Pons (tissue), 1 donor: ENCODE data around the gene ACOT13.
"Not testable (repeated sequence)": the region's sequence is repeated elsewhere in the genome, so short reads cannot be mapped to it uniquely, and the experiment has no call there.

Source experiments
- DNase-seq: peaks from one replicate; pipeline ENCODE4 v3.0.0-alpha.2; 2016; ENCODE audit warnings: low spot score

The ACOT13 gene

DNA sequence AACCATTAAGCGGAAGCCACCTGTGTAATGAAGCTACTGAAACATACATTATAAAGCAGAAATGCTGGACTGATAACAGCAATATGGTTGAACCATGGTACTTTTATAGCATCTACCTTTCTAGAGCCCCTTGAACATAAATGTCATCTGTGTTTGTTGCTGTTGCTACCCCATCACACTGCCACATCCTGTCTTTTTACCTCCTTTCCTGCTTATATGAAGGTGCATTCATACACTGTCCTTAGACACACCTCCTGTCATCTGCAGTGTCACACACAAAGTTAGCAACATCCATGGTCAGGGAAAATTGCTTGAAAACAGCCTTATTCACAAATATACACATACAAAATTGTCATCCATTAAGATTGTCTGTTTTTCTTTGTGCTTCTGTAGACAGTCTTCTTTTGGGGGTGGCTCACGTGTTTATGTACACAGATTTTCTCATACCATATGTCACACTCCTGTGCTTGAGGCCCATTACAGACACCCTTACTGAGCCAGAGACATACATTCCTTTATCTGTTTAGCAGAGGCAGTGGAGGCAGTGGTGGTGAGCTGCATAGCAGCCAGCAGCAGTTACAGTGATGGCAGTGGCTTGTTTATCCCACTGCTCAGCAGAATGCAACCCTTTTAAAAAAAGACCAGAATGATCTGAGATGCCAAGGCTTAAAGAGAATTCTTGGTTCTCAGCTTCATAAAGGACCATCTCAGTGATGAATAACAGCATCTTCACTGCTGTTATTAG, 26.1 kb downstream of the ACOT13 start:
- no peak for DNase-seq

DNA sequence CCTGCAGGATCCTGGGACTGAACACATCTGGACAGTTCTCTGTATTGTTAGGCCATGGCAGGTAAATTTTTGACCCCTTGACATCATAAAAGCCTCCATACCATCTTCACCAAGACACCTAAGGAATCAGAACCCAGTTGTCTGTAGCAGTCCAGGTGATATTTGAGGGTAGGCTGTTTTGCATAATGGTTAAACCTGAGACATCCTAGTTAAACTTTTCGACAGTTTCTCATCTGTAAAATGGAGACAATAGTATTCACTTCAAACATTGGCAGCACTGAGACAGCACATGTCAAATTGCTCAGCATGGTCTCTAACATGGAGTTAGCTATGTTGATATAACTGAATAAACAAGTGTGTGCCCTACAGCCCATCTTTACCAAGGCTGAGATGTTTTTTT, 27.3 kb downstream of the ACOT13 start:
- DNase-seq, result no peak

DNA sequence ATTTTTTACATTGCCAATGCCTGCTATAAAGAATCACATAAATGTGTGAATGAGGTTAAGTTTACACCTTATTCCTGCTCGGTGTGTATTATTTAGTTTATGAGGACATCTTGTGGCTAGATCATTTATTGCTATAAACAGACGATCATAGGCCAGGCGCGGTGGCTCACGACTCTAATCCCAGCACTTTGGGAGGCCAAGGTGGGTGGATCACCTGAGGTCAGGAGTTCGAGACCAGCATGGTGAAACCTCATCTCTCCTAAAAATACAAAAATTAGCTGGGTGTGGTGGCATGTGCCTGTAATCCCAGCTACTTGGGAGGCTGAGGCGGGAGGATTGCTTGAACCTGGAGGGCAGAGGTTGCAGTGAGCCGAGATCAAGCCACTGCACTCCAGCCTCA, 28.8 kb downstream of the ACOT13 start:
- DNase-seq, result peak; percentile 59

DNA sequence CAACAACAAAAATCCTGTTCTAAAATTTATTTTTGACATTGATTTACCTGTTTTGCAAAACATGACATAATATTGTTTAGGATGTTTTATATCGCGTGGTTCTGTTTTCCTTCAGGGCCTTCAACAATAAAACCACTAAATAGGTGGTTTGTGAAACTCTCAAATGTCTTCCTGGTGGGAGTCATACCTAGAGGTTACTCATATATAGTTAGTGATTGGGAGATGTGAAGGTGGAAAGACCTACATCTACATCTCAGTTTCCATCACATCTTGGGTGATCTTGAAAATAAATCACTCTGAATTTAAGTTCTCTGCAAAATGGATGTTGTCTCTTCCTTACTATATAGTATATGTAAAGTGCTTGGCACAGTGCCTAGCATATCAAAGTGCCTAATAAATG, 29.2 kb downstream of the ACOT13 start:
- DNase-seq, result no peak

DNA sequence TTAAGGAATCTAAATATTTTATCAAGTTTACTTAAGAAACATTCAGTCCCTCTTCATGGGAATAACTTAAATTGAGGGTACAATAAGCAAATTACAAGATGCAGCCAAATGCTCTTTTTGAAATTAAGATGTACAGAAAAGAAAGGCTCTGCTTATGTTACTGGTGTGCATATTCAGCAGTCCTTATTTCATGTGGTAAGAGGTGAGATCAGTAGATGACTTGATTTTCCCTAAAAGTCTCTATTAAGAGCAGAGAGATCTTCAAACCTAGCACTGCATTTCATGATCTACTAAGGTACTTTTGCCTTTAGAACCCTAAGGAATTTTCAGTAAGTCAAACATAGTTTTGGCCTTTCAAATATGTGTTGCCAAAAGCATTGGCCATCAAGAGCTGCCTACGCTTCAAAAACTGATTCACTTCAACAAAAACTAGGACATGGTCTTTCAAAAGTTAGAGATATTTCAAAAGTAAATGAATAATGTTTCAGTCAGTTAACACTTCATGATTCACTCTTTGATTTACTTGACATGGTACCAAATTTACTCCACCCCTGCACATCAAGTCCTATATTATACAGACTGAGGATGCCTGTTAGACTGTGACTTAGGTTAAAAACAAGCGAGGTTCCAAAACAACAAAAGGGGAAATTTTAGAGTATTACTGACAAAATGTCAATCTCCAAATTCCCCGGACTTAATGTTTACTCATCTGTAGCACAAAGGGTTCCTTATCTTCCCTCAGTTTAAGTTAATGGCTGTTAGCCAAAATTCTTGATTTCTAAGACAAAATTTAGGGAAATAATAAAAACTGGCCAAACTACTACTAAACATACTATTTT, 32.9 kb downstream of the ACOT13 start:
- no peak for DNase-seq

DNA sequence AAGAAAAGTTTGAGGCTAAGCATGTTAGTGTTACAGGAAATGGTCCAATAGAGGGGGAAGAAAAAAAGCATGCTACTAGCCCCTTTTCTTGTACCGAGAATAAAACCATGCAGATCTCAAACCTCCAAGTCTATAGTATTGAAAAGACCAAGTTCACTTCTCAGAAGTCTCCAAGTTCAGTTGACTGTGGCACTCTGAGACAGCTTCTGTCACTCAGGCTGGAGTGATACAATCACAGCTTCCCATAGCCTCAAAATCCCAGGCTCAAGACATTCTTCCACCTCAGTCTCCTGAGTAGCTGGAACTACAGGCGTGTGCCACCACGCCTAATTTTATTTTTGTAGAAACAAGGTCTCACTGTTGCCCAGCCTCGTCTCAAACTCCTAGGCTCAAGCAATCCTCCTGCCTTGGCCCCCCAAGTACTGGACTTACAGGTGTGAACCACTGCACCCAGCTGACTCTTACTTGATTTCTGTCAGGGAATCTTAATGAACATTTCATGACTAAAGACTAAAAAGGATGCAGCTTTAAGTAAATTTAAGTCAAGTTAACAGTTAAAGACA, 35.9 kb downstream of the ACOT13 start:
- DNase-seq, result no peak

DNA sequence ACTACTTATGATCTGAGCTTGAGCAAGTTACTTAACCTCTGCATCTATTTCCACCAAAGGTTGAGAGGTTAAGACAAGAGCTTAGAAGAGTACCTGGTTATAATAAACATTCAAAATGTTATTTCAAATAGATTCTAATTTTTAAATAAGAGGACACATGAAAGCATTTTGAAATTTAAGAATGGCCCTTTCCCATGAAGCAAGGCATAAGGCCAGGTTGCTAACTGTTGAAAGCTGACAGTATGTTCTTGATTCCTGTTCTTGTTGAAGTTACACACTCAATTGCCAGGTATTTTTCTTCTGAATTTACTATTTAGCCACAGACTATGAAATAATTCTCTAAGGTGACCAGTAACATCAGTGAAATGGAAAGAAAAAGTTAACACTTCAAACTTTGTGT, 37.6 kb downstream of the ACOT13 start:
- DNase-seq, result no peak

DNA sequence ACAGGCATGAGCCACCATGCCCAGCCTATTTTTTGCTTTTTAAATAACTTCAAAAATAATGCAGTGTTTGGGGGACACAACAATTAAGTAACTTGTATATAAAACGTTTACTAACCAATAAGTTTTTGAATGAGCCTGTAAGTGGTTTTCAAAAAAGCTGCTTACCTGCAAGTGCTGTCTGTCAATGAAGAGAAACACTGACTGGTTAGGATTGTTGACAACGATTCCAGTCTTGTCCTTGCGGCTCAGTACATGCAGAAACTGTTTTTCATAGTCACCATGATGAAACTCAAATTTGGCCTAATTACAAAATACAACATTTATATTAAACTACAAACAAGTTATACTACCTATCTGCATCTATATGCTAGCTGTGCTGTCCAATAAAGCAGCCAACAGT, 41.7 kb downstream of the ACOT13 start:
- DNase-seq, result no peak

DNA sequence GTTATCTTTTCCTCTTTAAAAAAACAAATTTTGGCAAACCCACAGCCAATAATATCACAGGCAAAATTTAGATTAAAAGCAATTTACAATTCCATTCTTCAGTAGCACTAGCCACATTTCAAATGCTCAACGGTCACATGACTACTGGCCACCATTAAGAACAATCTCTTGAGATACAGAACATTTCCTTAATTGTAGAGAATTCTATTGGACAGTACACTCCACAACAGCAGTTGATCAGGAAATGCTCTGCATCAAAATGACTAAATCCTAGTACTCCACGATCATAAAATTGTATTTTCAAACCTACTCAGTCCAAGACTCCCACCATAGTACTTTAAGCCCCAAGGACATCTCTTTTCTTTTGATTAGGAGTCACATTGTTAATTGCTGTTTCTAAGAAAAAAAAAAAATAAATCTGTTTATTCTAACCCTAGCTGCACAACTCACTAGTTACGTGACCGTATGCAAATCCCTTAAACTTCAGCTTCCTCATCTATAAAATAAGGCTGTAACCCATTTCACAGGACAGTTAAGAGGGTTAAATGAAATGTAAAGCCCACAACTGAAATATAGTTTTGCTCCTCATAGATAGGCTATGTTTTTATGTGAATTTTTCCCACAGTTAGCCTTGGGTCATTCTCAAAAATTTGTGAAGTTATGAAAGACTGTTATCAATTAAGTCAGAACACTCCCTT, 42.3 kb downstream of the ACOT13 start:
- no peak for DNase-seq

DNA sequence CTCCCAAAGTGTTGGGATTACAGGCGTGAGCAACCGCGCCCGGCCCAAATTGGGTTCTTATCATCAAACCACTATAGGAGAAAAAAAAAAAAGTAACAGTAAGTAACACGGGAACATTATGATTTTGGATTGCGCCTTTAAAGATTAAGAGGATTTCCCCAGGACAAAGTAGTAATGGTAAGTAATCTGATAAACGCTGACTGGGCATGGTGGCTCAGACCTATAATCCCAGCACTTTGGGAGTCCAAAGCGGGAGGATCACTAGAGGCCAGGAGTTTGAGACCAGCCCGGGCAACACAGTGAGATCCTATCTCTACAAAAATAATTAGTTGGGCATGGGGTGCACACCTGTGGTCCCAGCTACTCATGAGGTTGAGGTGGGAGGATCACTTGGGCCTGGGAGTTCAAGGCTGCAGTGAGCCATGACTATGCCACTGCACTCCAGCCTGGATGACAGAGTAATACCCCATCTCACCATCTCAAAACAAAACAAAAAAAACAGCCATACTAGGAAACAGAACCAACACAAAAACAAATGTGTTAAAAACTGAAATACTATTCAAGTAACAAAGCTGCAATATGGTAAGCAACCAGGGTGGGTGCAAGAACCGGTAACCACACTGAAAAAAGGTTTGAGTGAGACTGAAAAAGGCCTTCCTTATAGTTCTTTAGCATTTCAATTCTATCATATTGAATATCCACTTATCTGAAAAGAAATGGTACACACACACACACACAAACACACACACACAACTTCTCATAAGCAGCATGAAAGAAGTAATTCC, 43.8 kb downstream of the ACOT13 start:
- DNase-seq, result no peak

DNA sequence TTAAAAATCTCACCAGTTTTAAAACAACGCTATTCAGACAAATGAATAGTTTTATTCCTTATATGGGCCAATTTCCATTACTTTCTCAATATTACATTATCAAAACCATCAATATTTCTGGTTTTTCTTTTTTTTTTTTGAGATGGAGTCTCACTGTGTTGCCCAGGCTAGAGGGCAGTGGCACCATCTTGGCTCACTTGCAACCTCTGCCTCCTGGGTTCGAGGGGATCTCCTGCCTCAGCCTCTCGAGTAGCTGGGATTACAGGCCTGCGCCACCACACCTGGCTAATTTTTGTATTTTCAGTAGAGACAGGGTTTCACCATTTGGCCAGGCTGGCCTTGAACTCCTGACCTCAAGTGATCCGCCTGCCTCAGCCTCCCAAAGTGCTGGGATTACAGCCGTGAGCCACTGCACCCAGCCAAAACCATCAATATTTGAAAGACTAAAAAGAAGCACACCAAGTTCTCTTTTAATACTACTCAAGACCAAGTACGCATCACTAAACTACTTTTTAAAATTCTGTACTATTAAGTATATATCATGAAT, 49.8 kb downstream of the ACOT13 start:
- not testable (repeated sequence) for DNase-seq

DNA sequence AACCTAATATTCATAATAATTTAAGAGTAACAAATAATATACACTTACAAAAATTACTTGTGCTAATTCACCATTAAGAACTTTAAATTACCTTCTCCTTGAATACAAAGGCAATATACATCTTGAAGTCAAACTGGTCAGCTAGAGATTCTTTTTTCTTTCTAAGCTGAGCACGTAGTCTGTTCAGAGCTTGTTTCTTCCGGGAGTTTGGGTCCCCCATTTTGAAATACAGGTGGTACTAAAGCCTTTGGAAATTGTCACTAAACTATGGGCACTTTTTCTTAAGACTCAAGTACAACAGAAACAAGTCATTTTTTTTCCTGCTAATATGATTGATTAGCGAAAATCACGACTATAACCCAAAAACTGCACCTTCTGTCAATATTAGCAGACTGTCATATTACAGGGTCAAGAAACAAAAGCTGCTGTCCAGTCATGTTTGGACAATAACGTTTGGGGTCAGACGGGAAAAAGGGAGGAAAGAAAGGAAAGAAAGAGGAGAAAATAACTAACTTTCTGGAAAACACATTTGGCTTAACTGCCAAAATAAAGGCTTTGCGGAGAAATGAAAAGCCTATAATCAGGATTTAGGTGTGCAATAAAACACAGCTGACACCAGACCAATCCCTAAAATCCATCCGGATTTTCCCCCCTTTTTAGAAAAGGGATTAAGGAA, 51.7 kb downstream of the ACOT13 start:
- DNase-seq, result no peak

DNA sequence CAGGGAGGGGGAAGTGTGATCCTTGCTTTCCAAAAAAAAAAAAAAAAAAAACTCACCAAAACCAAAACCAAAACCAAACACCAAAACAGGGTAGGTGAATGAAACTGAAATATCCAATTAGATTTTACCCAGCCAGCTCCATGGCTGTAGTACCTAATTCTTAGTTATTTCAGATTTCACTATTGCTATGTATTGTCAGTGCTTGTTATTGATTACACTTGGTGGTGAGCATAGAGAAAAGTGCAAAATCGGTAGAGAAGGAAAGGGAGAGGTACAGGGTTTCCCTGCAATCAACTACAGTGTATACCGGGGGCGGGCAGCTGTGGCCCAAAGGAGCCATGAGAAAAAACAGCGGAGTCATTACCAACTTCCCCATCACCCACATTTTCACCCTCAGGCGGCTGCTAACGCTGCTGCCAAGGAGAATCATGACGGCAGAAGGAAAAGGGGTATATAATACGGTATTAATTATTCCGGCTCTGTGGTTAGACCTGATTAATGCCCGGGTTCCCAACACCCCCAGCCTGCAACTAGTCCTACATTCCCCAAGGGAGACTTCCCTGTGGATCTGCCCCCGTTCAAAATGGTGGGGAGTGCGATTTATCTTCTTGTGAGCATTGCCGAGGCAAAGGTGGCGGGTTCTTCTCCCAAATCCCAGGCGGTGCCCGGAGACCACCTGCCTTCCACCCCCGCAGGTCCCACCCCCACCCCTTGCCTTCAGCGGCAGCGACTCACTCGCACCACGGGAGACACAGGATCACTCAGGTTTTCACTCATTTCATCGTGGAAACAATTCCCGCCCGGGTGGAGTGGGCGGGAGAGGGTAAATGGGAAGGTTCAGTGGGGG, 52.5 kb downstream of the ACOT13 start, which contains the start of gene C6orf62:
TSS of gene C6orf62 (minus strand) at position 30 of the 847 bp plus-strand sequence. CDS start 486 bp downstream, outside the sequence.
- DNase-seq, result peak; percentile 43

DNA sequence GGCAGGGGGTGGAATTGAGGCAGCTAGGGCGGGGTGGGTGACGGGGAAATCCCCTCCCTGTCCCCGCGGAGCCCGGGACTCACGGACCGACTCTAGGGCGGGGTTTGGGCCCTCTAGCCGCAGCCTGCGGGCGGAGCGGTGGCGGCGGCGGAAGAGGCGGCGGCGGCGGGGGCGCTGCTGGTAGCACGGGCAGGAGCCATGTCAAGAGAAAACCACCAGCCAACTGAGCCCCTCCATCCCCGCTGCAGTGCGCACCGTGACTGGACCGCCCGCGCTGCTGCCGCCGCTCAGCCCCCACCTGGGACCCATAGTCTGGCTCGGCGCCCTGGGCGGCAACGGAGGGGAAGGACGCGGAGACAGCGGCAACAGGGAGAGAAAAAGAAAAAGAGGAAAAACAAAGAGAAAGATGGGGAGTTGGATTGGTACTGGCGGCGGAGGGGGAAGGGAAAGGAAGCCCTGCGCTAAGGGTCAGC, 53.3 kb downstream of the ACOT13 start:
- DNase-seq, result no peak

DNA sequence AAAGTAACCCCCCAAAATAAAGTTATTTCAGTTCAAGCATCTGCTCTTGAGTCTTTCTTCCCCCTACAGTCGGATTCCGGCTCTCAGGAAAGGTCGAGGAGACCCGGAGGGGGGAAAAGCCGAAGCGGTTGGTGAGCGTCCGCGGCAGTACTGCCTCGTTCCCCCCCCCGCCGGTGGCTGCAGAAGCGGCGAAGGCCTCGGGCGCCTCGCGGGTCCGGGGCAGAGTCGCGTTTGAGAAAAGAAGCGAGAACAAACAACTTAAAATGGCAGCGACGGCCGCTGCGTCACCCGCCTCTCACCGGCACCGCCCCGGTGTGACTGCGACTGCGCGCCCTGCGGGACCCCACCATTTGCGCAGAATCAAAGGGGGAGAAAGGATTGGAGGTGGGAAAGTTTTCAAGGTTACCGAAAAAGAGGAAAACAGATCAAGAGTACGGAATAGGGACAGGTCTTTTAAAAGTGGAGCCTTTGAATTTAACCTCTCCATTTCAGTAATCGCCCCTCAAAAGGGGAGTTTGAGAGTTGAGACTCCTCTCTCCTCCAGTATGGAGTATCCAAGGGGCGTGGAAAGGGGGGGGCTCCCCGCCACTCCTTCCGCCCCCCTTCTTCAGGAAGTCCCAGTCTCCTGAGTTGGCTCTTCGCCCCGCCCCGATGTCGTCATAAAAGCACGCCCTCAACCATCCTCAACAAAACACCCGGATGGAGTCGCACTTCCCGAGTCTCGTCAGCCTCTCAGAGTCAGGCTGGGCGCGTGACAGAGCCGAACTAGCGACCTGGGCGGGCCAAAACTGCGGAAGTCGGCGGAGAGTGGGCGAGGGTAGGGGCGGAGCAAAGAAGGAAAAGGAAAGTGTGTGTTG, 54.0 kb downstream of the ACOT13 start:
- peak; percentile 100 for DNase-seq

DNA sequence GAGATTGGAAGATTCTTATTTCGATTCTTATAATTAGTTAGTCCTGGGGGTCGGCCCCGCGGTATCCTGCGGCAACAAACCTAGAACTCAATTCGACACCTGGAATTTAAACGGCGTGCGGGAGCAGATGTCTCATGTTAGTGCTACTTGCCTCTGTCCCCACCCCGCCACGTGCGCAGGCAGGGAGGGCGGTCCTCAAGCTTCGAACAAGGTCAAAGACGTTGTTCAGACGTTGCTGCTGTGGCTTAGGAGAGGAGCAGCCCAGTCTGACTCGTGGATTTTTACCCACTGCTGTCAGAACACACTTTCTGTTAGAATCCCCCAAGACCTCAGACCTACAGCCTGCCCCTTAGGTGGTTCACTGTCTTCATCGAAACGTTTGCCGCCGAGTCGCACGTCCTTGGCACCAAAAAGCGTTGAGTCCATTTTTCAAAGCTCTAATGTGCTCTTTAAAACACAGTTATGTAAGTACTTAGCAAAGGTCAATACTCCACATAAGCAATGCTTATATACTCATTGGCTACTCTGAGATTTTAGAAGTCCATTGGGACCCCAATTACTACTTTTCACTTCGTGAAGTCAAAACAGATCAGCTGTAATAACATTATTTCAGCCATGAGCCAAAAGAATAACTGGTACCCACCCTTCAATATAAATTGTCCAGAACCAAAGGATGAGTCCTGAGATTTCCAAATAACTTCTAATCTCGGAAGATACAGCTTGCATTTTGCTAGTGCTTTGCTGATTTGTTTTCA, 54.8 kb downstream of the ACOT13 start:
- DNase-seq, result no peak

DNA sequence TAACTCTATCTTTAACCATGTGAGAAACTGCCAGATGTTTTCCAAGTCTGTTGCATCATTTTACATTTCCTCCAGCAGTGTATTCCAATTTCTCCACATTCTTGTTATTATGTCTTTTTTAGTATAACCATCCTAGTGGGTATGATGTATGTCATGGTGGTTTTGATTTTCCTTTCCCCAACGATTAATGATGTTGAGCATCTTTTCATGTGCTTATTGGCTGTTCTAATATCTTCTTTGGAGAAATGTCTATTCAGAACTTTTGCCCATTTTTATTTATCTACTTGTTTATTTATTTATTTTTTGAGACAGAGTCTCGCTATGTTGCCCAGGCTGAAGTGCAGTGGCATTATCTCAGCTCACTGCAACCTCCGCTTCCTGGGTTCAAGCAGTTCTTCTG, 56.4 kb downstream of the ACOT13 start:
- DNase-seq, result no peak

DNA sequence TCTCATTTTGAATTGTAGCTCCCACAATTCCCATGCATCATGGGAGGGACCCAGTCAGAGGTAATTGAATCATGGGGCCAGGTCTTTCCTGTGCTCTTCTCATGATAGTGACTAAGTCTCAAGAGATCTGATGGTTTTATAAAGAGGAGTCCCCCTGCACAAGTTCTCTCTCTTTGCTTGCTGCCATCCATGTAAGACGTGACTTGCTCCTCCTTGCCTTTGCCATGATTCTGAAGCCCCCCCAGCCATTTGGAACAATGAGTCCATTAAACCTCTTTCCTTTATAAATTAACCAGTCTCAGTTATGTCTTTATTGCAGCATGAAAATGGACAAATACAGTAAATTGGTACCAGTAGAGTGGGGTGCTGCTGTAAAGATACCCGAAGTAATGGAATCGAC, 63.8 kb downstream of the ACOT13 start:
- not testable (repeated sequence) for DNase-seq
